T47D (cell line): ENCODE measurements around the gene ONECUT1.

Source experiments
- DNase-seq, 2 experiments: peaks; one replicate each; pipeline versions ENCODE4 v3.0.0 to v3.0.0-alpha.2; 2011 to 2012; ENCODE audit warnings: low read depth in 1 of 2, low spot score in 1 of 2
- JUND ChIP-seq: IDR thresholded peaks from 2 replicates; pipeline ENCODE4 v1.6.1; 2012; ENCODE audit warnings: low read depth
- in situ Hi-C: cut with HindIII; loops from 2 replicates; pipeline ENCODE4 v1.10.0; 2016; ENCODE audit warnings: low sequenced_read_pairs, low pct_unique_long_range_greater_than_20kb

ONECUT1 gene

GRCh38 chr15:52731732-52732470 is 58.2 kb downstream of the ONECUT1 start:
- no peak for DNase-seq
- TF ChIP-seq JUND, result no peak
- in situ Hi-C loops, result no loop called here

- no peak for TF ChIP-seq JUND
- in situ Hi-C loops, result no loop called here
- no peak for DNase-seq
These were observed 59.1 kb downstream of the ONECUT1 start for GRCh38 chr15:52731004-52731403.

- in situ Hi-C loops, result no loop called here
- no peak for TF ChIP-seq JUND
- DNase-seq, result no peak
These were observed 59.5 kb downstream of the ONECUT1 start for GRCh38 chr15:52730594-52730993.

GRCh38 chr15:52730173-52730572 is 60.0 kb downstream of the ONECUT1 start:
- in situ Hi-C loops, result no loop called here
- TF ChIP-seq JUND, result no peak
- no peak for DNase-seq

GRCh38 chr15:52728899-52729298 is 61.2 kb downstream of the ONECUT1 start:
- in situ Hi-C loops, result no loop called here
- TF ChIP-seq JUND, result no peak
- no peak for DNase-seq

GRCh38 chr15:52727815-52728214 is 62.3 kb downstream of the ONECUT1 start:
- no peak for TF ChIP-seq JUND
- DNase-seq, result peak in 1 of 2 experiments; percentile 50
- in situ Hi-C loops, result no loop called here

- no peak for TF ChIP-seq JUND
- in situ Hi-C loops, result no loop called here
- no peak for DNase-seq
These were observed 63.9 kb downstream of the ONECUT1 start for GRCh38 chr15:52726195-52726594.

GRCh38 chr15:52718551-52718950 is 71.6 kb downstream of the ONECUT1 start:
- DNase-seq, result no peak
- in situ Hi-C loops, result no loop called here
- TF ChIP-seq JUND, result no peak

GRCh38 chr15:52717924-52718323 is 72.2 kb downstream of the ONECUT1 start:
- no peak for TF ChIP-seq JUND
- in situ Hi-C loops, result no loop called here

GRCh38 chr15:52717481-52717880 is 72.7 kb downstream of the ONECUT1 start:
- no peak for DNase-seq
- no peak for TF ChIP-seq JUND
- in situ Hi-C loops, result no loop called here

More at GRCh38 chr15:52717924-52718323, 72.2 kb downstream of the ONECUT1 start:
- no peak for DNase-seq

GRCh38 chr15:52716536-52716935 is 73.6 kb downstream of the ONECUT1 start:
- TF ChIP-seq JUND, result no peak
- no peak for DNase-seq
- in situ Hi-C loops, result no loop called here

GRCh38 chr15:52715411-52715810 is 74.7 kb downstream of the ONECUT1 start:
- no peak for DNase-seq
- in situ Hi-C loops, result no loop called here
- TF ChIP-seq JUND, result no peak

- in situ Hi-C loops, result no loop called here
- DNase-seq, result no peak
These were observed 75.2 kb downstream of the ONECUT1 start for GRCh38 chr15:52714968-52715367.

GRCh38 chr15:52710708-52711389 is 79.3 kb downstream of the ONECUT1 start:
- in situ Hi-C loops, result no loop called here
- no peak for DNase-seq
- no peak for TF ChIP-seq JUND

More at GRCh38 chr15:52714968-52715367, 75.2 kb downstream of the ONECUT1 start:
- no peak for TF ChIP-seq JUND
